ENCODE measurements around the gene ACACB.
A peak's percentile ranks its signal among the peaks of the same experiment; 100 is the strongest.

The ACACB gene

GRCh38 chr12:109191621-109192250, 75.3 kb downstream of the ACACB start:
- DNase-seq = peak; percentile 28
- in situ Hi-C loops (cut with HindIII; ENCODE audit: low pct_ligation_motif_present, low pct_unique_long_range_greater_than_20kb, low sequenced_read_pairs) = no loop called here

- in situ Hi-C loops (cut with HindIII; ENCODE audit: low pct_ligation_motif_present, low pct_unique_long_range_greater_than_20kb, low sequenced_read_pairs) = no loop called here
- peak; percentile 83 for DNase-seq
Measured at GRCh38 chr12:109192358-109192757, 76.0 kb downstream of the ACACB start.

- in situ Hi-C loops (cut with HindIII; ENCODE audit: low pct_ligation_motif_present, low pct_unique_long_range_greater_than_20kb, low sequenced_read_pairs) = no loop called here
- DNase-seq = no peak
Measured at GRCh38 chr12:109193896-109194295, 77.5 kb downstream of the ACACB start.

- in situ Hi-C loops (cut with HindIII; ENCODE audit: low pct_ligation_motif_present, low pct_unique_long_range_greater_than_20kb, low sequenced_read_pairs) = no loop called here
- no peak for DNase-seq
Measured at GRCh38 chr12:109196332-109196731, 79.9 kb downstream of the ACACB start.

GRCh38 chr12:109197327-109197726, 80.9 kb downstream of the ACACB start:
- no peak for DNase-seq
- in situ Hi-C loops (cut with HindIII; ENCODE audit: low pct_ligation_motif_present, low pct_unique_long_range_greater_than_20kb, low sequenced_read_pairs) = no loop called here

- in situ Hi-C loops (cut with HindIII; ENCODE audit: low pct_ligation_motif_present, low pct_unique_long_range_greater_than_20kb, low sequenced_read_pairs) = no loop called here
- DNase-seq = no peak
Measured at GRCh38 chr12:109199324-109199723, 82.9 kb downstream of the ACACB start.

GRCh38 chr12:109200825-109201495, 84.6 kb downstream of the ACACB start:
- in situ Hi-C loops (cut with HindIII; ENCODE audit: low pct_ligation_motif_present, low pct_unique_long_range_greater_than_20kb, low sequenced_read_pairs) = no loop called here
- DNase-seq = no peak

- no peak for DNase-seq
- in situ Hi-C loops (cut with HindIII; ENCODE audit: low pct_ligation_motif_present, low pct_unique_long_range_greater_than_20kb, low sequenced_read_pairs) = no loop called here
Measured at GRCh38 chr12:109201496-109201885, 85.1 kb downstream of the ACACB start.

- in situ Hi-C loops (cut with HindIII; ENCODE audit: low pct_ligation_motif_present, low pct_unique_long_range_greater_than_20kb, low sequenced_read_pairs) = no loop called here
- DNase-seq = no peak
Measured at GRCh38 chr12:109202770-109203169, 86.4 kb downstream of the ACACB start.

GRCh38 chr12:109203480-109203879, 87.1 kb downstream of the ACACB start:
- in situ Hi-C loops (cut with HindIII; ENCODE audit: low pct_ligation_motif_present, low pct_unique_long_range_greater_than_20kb, low sequenced_read_pairs) = no loop called here
- DNase-seq = no peak

- in situ Hi-C loops (cut with HindIII; ENCODE audit: low pct_ligation_motif_present, low pct_unique_long_range_greater_than_20kb, low sequenced_read_pairs) = no loop called here
Measured at GRCh38 chr12:109209082-109209481, 92.7 kb downstream of the ACACB start.

GRCh38 chr12:109212460-109213115, 96.2 kb downstream of the ACACB start:
- in situ Hi-C loops (cut with HindIII; ENCODE audit: low pct_ligation_motif_present, low pct_unique_long_range_greater_than_20kb, low sequenced_read_pairs) = no loop called here
- DNase-seq = no peak

More at GRCh38 chr12:109209082-109209481, 92.7 kb downstream of the ACACB start:
- no peak for DNase-seq

GRCh38 chr12:109214131-109214530, 97.7 kb downstream of the ACACB start:
- in situ Hi-C loops (cut with HindIII; ENCODE audit: low pct_ligation_motif_present, low pct_unique_long_range_greater_than_20kb, low sequenced_read_pairs) = no loop called here
- DNase-seq = no peak

- no peak for DNase-seq
- in situ Hi-C loops (cut with HindIII; ENCODE audit: low pct_ligation_motif_present, low pct_unique_long_range_greater_than_20kb, low sequenced_read_pairs) = no loop called here
Measured at GRCh38 chr12:109218996-109219395, 102.6 kb downstream of the ACACB start.

- in situ Hi-C loops (cut with HindIII; ENCODE audit: low pct_ligation_motif_present, low pct_unique_long_range_greater_than_20kb, low sequenced_read_pairs) = no loop called here
- no peak for DNase-seq
Measured at GRCh38 chr12:109219938-109220337, 103.6 kb downstream of the ACACB start.

GRCh38 chr12:109221277-109221931, 105.0 kb downstream of the ACACB start:
- in situ Hi-C loops (cut with HindIII; ENCODE audit: low pct_ligation_motif_present, low pct_unique_long_range_greater_than_20kb, low sequenced_read_pairs) = no loop called here
- no peak for DNase-seq

- DNase-seq = no peak
- in situ Hi-C loops (cut with HindIII; ENCODE audit: low pct_ligation_motif_present, low pct_unique_long_range_greater_than_20kb, low sequenced_read_pairs) = no loop called here
Measured at GRCh38 chr12:109222062-109222461, 105.7 kb downstream of the ACACB start.

- DNase-seq = no peak
- in situ Hi-C loops (cut with HindIII; ENCODE audit: low pct_ligation_motif_present, low pct_unique_long_range_greater_than_20kb, low sequenced_read_pairs) = no loop called here
Measured at GRCh38 chr12:109222496-109222895, 106.1 kb downstream of the ACACB start.

- DNase-seq = no peak
- in situ Hi-C loops (cut with HindIII; ENCODE audit: low pct_ligation_motif_present, low pct_unique_long_range_greater_than_20kb, low sequenced_read_pairs) = no loop called here
Measured at GRCh38 chr12:109223211-109223610, 106.8 kb downstream of the ACACB start.
